MM.1S (cell line): ENCODE results near the gene HMGCS2.
"Not testable (repeated sequence)": the region's sequence is repeated elsewhere in the genome, so short reads cannot be mapped to it uniquely, and the experiment has no call there.

ENCODE experiments used
- EZH2 ChIP-seq: fragments of 300-600 bp; sonication (generic); optimal IDR thresholded peaks from 2 replicates; pipeline ENCODE3; 2017; ENCODE audit warnings: low read depth, mild to moderate bottlenecking, antibody characterized with exemption, low read length, mixed read lengths
- TF ChIP-seq, protein P1 (sequence below): fragments of 300-600 bp; sonication (generic); IDR thresholded peaks from 2 replicates; pipeline ENCODE4 v1.5.1; 2016; ENCODE audit warnings: antibody characterized with exemption, low read length, mixed read lengths

DNA sequence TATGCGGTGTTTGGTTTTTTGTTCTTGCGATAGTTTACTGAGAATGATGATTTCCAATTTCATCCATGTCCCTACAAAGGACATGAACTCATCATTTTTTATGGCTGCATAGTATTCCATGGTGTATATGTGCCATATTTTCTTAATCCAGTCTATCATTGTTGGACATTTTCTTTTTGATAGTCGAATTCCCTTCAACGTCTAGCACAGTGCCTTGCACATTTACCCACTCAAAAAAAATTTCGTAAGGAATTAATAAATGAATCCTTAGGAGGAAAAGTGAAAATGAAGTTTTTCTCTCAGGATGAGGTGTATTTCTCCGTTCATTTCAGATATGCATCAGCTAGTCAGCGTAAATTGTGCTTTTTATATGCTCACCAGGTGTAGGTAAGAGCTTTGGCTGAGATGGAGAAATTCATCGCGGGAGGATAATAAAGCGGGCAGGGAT, 57.3 kb downstream of the HMGCS2 start:
- TF ChIP-seq, protein P1, sequence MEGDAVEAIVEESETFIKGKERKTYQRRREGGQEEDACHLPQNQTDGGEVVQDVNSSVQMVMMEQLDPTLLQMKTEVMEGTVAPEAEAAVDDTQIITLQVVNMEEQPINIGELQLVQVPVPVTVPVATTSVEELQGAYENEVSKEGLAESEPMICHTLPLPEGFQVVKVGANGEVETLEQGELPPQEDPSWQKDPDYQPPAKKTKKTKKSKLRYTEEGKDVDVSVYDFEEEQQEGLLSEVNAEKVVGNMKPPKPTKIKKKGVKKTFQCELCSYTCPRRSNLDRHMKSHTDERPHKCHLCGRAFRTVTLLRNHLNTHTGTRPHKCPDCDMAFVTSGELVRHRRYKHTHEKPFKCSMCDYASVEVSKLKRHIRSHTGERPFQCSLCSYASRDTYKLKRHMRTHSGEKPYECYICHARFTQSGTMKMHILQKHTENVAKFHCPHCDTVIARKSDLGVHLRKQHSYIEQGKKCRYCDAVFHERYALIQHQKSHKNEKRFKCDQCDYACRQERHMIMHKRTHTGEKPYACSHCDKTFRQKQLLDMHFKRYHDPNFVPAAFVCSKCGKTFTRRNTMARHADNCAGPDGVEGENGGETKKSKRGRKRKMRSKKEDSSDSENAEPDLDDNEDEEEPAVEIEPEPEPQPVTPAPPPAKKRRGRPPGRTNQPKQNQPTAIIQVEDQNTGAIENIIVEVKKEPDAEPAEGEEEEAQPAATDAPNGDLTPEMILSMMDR: not testable (repeated sequence)
- not testable (repeated sequence) for TF ChIP-seq EZH2
